Stimulated activated CD8-positive, alpha-beta memory T cell treated with anti-CD3 and anti-CD28 coated beads, Interleukin-12 subunit alpha, Interleukin-12 subunit beta, amount 100 ng/mL, for 1 hour (primary cell): ENCODE measurements around the gene ELP6.
"Not testable (repeated sequence)": the region's sequence is repeated elsewhere in the genome, so short reads cannot be mapped to it uniquely, and the experiment has no call there.

ENCODE experiments used
- DNase-seq: peaks from one replicate; pipeline ENCODE4 v3.0.0-alpha.2; 2020; ENCODE audit warnings: low read depth

Gene ELP6

DNA sequence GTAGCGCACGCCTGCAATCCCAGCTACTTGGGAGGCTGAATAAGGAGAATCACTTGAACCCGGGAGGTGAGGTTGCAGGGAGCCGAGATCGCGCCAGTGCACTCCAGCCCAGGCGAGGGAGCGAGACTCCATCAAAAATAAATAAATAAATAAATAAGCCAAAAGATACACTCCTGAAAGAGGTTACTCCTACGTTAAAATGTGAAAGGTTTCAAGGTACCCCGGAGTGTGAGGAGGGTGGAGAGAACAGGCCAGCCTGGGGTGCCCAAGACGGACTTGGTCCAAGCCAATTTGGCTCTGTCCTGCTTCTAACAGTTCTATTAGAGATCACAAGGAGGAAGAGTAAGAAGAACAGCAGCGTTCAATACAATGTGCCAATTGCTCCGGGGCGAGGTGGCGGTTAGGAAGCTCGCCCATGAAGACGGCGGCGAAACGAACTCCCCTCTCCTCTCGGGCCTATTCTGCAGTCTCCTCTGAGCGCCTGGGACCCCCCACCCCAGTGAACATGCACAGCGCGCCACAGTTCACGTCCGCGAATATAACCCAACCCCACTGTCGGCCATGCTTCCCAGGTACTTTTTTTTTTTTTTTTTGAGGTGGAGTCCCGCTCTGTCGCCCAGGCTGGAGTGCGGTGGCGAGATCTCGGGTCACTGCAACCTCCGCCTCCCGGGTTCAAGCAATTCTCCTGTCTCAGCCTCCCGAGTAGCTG is 942 bp downstream of the ELP6 start:
- no peak for DNase-seq

DNA sequence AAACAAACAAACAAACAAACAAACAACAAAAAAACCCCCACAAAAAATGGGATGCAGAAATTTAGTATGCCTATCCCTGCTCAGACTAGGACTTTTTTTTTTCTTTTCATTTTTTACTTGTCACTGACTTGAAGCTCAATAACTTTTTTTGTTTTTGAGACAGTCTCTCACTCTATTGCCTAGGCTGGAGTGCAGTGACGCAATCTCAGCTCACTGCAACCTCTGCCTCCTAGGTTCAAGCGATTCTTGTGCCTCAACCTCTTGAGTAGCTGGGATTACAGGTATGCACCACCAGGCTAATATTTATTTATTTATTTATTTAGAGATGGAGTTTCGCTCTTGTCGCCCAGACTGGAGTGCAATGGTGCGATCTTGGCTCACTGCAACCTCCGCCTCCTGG is 8.2 kb downstream of the ELP6 start:
- DNase-seq: not testable (repeated sequence)

DNA sequence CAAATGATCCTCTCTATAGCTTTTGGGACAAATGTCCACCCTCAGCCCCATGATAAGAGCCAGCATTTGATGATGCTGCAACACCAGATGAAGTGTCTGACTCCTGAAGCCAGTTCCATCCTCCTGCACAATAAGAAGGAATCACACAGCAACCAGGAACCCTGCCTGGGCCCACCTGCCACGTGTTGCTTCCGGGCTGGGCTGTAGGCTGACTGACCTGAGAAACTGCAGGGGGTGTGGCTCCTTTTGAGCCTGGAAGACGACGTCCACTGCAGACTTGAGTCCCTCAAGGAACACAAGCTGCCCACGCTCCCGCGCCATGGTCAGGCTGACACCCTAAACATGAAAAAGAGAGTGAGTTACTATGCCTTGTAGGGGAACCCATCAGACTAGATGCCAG is 9.4 kb downstream of the ELP6 start:
- no peak for DNase-seq

DNA sequence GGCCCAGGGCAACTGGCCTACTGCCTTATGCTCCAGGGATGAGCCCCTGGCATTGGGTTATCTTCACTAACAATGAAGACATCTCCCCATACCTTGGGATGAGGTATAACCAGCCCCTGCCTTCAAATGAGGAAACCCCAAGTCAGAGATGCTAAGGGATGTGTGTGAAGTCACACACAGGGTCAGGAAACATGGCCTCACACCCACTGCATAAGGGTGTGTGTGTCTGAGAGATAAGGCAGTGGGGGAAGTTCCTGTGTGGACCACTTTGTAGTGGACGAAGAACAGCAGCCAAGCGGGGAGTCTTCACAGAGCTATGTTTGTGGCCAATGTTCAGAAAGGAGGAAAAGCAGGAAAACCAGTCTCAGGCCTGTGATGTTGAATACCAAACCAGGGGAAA is 10.5 kb downstream of the ELP6 start:
- no peak for DNase-seq

DNA sequence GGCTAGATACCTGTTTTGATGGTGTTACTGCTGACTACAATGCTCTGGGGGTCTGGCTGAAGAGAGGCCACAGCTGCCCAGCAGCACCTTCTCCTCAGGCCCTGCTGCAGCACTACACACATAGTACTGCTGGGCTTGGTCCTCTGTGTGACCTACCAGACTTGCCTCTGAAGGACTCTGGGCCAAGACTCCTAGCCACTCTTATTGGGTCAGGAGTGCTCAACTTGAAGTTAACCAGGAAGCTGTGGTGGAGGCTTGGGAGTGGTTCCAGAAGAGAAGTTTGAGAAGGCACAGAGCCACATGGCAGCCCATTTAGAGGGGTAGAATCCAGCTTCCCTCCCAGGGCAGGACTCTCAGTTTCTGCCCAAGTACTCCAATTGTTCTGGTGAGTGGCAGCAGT is 16.6 kb downstream of the ELP6 start:
- DNase-seq: no peak

DNA sequence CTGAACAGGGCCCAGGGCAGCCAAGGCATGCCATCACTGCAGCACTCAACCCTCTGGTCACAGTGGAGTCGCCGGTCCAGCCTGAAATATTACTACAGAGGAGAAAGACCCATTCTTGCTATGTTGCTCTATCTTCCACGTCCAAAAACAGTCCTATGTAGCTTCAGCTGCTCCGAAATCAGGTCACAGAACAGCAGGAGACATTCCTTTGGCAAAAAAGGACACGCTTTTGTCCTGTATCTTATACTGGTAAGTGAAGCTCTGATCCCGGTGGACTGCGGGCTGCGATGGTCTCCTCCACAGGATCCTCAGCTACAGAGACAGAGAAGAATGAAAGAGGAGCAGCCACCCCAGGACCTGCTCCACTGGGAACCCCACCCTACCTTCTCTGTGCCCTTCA is 17.6 kb downstream of the ELP6 start:
- DNase-seq: no peak

DNA sequence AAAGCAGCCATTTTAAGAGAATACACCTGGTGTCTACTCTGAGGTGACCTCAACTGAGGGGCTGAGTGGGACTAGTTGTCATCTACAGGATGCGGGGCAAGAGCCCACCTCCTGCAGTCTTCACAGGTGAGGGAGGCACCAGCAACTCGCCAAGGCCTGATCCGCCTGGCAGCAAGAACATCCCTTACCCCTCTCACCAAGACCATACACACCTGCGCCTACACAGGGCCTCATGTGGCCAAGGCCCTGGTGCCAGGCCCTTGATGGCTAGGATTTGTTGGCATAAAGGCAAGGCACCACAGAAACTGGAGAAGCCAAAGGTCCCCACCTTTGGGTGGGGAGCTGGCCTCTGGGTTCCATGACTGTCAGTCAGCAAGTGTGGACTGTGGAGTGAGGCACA is 18.4 kb downstream of the ELP6 start:
- DNase-seq: no peak

DNA sequence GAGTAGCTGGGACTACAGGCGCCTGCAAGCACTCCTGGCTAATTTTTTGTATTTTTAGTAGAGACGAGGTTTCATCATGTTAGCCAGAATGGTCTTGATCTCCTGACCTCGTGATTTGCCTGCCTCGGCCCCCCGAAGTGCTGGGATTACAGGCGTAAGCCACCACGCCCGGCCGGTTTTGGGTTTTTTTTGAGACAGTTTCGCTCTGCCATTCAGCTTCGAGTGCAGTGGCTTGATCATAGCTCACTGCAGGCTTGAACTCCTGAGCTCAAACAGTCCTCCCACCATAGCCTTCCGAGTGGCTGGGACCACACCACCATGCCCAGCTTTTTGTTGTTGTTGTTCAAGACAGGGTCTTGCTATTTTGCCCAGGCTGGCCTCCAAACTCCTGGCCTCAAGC is 21.7 kb downstream of the ELP6 start:
- DNase-seq: no peak

DNA sequence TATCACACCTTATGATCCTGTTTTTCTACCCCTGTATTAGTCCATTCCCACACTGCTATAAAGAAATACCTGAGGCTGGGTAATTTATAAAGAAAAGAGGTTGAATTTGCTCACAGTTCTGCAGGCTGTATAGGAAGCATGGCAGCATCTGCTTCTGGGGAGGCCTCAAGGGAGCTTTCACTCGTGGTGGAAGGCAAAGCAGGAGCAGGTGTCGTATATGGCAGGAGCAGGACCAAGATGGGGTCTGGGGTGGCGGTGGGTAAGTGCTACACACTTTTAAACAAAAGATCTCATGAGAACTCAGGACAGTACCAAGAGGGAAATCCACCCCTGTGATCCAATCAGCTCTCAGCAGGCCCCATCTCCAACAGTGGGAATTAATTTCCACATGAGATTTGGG is 22.3 kb downstream of the ELP6 start:
- no peak for DNase-seq

DNA sequence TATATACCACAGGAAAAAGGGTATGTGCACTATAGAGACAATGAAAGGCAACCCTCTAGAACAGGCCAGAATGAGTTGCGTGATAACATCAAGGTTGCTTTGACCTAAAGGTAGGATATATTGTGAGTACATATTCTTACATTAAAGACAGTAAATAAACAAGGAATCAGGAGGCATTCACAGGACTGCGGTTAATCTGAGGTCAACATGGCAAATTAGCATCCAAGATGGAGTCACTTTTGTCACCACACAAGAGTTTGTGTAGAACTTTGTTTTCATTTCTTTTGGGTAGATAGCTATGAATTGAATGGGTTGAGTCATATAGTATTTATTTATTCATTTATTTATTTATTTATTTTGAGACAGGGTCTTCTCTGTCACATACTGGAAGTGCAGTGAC is 26.2 kb downstream of the ELP6 start:
- no peak for DNase-seq

DNA sequence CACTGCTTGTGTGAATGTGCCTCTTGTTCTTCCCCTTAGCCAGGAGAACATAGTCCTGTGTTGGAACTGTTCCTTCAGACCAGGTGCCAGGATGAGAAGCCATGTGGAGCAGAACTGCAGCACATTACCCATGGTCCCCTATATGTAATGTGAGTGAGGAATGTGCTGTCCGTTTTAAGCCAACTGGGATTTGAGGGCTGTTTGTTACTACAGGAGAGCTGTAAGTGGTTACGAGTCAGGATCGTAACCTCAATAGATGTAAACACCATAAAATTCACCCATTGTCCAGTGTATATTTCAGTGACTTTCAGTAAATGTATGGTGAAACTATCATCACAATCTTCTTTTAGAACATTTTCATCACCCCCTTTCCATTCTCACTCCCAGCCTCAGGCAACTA is 27.7 kb downstream of the ELP6 start:
- DNase-seq: no peak

DNA sequence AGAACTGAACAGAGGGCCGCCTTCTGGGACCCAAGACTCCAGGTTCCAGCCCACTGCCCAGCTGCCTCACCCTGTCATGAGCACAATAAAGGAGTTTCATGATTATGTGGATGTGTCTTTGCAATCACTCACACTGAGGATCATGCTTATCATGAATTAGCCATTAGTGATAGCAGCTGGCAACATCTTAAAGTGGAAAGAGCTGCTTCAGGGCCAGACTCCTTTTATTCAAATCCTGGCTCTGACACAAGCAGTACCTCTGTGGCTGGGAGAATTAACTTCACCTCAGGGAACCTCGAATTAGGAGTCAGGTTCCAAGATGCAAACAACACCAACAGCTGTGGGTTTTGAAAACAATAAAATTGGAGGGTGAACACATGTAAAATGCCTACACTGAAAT is 31.1 kb downstream of the ELP6 start:
- no peak for DNase-seq

DNA sequence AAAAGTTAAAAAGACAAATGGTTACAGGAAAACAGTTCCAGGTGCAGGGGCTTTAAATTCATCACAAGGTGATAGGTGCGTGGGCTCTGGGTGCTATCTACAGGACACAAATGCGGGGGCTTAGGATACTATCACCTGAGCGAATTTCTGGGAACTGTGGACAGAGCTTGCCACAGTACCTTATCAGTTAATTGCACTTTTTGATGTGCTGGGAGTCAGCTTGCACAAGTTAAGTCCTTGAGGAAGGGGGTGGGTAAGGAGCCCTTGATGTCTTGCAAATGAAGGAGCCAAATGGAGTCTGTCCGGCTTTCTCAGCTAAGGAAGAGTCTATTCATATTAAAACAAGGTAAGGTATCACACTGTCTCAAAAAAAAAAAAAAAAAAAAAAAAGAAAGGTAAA is 31.7 kb downstream of the ELP6 start:
- not testable (repeated sequence) for DNase-seq

DNA sequence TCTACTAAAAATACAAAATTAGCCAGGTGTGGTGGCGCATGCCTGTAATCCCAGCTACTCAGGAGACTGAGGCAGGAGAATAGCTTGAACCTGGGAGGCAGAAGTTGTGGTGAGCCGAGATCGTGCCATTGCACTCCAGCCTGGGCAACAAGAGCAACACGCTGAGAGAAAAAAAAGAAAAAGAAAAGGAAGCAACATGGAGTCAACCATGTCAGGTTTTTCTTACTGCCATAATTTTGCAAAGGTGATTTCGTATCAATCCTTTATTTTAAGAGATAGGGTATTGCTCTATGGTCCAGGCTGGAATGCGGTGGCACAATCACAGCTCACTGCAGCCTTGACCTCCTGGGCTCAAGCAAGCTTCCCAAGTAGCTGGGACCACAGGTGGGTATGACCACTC is 33.2 kb downstream of the ELP6 start:
- not testable (repeated sequence) for DNase-seq

DNA sequence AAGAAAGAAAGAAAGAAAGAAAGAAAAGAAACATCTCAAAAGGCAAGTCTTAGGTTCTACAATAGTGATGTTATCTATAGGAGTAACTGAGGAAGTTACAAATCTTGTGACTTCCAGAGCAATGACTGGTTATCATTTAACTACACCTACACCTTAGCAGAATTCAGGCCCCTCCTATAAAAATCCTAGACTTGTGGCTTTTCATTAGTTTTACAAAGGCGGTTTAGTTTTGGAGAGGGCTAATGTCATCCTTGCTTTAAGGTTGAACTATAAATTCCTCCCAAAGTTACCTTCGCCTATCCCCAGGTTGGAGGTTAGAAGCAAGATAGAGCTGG is 33.7 kb downstream of the ELP6 start:
- DNase-seq: no peak

DNA sequence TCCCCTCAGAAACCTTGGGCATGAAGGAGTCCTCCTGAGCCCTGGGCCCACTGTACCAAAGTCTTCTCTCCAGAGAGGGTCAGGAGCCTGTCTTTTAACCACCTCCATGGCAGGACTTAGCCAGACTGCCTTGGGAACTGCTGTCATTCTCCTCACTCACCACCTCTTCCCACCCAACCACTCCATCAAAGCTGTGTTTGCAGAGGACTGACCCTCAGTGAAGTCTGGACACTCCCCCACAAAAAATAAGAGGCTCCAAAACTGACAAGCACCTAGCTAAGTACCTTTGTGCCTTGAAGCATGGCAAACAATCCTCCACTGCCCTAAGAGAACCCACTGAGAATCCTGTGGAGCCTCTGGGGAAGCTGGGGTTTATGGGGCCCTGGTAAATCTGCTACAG is 35.5 kb downstream of the ELP6 start:
- DNase-seq: no peak

DNA sequence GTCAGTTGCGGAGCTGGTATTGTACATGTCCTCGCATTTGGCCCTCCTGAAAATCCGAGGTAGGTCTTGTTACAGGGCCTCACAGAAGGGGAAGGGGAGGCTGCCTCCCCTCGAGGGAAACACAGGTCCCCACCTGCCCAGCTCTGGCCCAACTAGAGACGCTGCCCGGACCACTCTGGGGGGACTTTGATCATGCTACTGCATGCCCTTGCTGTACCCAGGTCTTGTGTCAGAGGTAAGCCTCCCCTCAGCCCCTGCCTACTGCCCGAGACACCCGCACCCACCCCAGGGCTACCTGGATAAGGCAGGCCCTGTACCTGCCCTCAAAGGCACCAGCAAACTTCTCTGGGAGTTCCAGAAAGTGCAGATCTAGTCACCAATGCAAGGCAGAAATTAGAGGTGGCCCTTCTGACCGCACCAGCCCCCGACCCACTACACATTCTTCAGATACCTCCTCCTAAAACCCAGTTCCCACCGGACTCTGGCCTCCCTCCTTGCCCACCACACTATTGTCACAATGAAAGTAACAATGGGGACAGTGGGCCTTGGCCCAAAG is 36.8 kb downstream of the ELP6 start:
- DNase-seq: no peak

DNA sequence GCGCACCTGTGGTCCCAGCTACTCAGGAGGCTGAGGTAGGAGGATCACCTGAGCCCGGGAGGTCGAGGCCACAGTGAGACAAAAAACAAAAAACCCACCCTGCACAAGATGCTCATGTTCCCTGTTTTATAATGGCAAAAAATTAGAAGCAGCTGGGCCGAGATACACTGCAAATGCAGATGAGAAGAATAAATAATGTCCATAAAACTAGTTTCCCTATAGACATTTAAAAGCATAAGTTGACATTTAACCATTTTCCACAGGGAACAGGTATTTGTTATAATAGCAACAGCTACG is 37.2 kb downstream of the ELP6 start:
- no peak for DNase-seq

DNA sequence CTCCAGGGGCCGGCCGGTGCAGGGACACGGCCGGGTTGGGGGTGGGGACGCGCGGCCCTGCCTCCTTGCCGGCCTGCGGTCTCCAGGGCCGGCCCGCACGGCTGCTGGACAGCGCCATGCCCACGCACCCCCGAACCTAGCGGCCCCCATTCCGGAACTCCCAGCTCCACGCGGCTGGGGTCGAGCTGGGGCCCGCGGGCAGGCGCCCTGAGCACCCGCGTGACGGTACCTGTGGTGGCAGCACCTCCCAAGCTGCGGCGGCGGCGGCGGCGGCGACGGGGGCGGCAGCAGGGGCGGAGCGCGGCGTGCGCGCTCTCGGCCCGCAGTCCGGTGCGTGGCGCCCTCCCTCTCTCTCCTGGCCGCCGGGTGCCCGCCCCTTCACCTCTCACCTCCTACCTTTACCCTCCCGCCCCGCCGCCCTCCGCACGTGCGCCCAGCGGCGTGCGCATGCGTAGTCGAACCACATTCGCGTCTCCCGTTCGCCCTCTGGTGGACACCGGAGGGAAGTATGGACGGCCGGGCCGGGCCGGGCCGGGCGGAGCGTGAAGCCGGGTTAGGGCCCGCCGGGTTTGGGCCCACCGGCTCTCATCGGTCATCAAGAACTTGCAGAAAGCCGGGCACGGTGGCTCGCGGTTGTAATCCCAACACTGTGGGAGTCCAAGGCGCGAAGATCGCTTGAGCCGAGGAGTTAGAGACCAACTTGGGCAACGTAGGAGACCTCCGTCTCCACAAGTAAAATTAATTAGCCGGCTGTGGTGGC is 37.8 kb downstream of the ELP6 start, which contains the start of gene SCAP:
Gene SCAP, minus strand, starts transcription at position 372 of the 760 bp plus-strand sequence. CDS start 32,948 bp downstream, outside the sequence.
- DNase-seq: peak; percentile 93

DNA sequence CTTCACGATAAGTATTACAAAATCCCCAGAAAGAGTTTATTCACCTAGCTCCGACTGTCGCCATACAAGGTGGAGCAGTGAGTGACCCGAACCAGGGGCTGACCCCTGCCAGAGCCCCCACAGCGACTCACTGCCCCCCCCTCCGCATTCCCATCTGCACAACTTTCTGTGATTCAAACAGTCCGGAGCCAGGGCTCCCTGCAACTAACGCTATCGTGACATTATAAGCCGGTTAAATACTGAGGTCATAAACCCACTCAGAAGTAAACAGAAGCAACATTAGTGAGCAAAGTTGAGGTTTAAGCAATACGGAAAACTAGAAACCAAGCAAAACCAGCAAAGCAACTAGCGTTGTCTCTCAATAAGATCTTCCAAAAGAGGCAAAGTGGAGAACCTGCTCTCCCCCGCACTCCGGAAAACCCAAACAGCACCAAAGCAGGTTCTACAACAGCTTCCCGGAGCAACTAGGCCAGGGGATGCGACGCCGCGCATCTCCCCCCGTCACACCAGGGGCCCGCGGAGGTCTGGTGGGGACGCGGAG is 38.4 kb downstream of the ELP6 start:
- DNase-seq: peak; percentile 7

DNA sequence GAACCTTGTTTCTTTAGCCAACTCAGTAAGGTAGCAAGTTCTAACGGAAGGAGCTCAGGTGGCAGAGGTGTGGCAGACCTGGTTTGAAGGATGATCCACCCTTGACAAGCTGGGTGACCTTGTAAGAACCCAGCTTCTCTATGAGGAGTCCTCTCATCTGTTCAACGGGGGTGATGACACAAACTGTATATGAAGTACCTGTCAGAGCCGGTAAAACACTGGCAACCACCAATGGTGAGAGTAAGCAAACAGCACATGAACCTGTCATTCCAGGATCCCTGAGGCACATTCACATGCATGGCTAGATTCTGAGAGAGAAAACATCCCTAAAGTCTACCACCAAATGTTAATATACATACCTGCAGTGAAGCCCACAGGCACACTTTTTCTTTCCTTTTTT is 40.1 kb downstream of the ELP6 start:
- no peak for DNase-seq

DNA sequence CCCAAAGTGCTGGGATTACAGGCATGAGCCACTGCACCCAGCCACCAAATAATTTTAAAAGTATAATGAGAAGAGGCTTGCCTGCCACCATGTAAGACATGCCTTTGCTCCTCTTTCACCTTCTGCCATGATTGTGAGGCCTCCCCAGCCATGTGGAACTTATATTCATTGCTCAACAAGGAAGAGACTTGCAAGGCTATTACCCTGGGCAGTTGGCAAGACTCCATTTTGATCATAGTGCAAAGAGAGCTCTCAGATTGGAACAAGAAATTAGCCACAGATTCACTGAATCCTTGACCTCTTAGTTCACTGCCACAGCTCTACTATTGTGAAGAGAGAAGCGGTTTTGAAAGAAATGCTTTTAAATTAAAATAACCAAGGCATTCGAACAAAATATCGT is 43.9 kb downstream of the ELP6 start:
- no peak for DNase-seq

DNA sequence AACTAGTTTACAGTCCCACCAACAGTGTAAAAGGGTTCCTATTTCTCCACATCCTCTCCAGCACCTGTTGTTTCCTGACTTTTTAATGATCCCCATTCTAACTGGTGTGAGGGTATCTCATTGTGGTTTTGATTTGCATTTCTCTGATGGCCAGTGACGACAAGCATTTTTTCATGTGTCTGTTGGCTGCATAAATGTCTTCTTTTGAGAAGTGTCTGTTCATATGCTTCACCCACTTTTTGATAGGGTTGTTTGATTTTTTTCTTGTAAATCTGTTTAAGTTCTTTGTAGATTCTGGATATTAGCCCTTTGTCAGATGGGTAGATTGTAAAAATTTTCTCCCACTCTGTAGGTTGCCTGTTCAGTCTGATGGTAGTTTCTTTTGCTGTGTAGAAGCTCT is 45.2 kb downstream of the ELP6 start:
- not testable (repeated sequence) for DNase-seq

DNA sequence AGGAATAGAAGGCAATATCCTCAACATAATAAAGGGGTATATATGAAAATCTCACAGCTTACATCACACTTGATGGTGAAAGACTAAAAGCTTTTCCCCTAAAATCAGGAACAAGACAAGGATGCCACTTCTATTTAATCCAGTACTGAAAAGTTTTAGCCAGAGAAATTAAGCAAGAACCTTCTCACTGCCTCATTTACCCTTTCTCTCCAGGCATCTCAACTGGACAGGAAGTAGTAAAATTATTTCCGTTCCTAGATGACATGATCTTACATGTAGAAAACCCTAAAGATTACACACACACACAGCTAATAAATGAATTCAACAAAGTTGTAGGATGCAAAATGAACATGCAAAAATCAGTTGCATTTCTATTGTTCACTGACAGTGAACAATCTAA is 48.9 kb downstream of the ELP6 start:
- no peak for DNase-seq
